HepG2 (cell line): ENCODE results near the gene ANKS4B. TPM values are rescaled to one million over a fixed set of nuclear protein-coding genes. Genes with fewer than 3 reads are reported as not detected.

Experiments
- ARNT2 ChIP-seq: sonication (generic); formaldehyde crosslinking; IDR thresholded peaks from 2 replicates; pipeline ENCODE4 v1.8.0; 2022; ENCODE audit warnings: mild to moderate bottlenecking, low read depth, missing genetic modification reagents, moderate library complexity
- ATF3 ChIP-seq: sonication (generic); formaldehyde crosslinking; IDR thresholded peaks from 2 replicates; pipeline ENCODE4 v1.4.0; 2020; ENCODE audit warnings: missing genetic modification reagents
- DBP ChIP-seq: sonication (generic); formaldehyde crosslinking; IDR thresholded peaks from 2 replicates; pipeline ENCODE4 v1.4.0; 2020; ENCODE audit warnings: missing genetic modification reagents; ENCODE audit errors: not compliant biosample characterization
- IKZF1 ChIP-seq: fragments of 450-650 bp; IDR thresholded peaks from 2 replicates; pipeline ENCODE4 v1.7.1; 2016
- JUND ChIP-seq: sonication (generic); formaldehyde crosslinking; IDR thresholded peaks from 2 replicates; pipeline ENCODE4 v1.8.0; 2022; ENCODE audit warnings: mild to moderate bottlenecking, missing genetic modification reagents
- KMT2B ChIP-seq: IDR thresholded peaks from 2 replicates; pipeline ENCODE4 v1.6.1; 2016; ENCODE audit warnings: missing genetic modification reagents, missing compliant biosample characterization
- NFYC ChIP-seq: IDR thresholded peaks from 2 replicates; pipeline ENCODE4 v1.6.1; 2016; ENCODE audit warnings: missing genetic modification reagents, missing compliant biosample characterization
- PRMT3 ChIP-seq: sonication (generic); formaldehyde crosslinking; IDR thresholded peaks from 2 replicates; pipeline ENCODE4 v1.8.1; 2022; ENCODE audit warnings: low read depth, mild to moderate bottlenecking, moderate library complexity, missing genetic modification reagents, borderline replicate concordance
- REXO4 ChIP-seq: sonication (generic); formaldehyde crosslinking; IDR thresholded peaks from 2 replicates; pipeline ENCODE4 v1.8.0; 2022; ENCODE audit warnings: missing genetic modification reagents, mild to moderate bottlenecking, borderline replicate concordance
- SNAI1 ChIP-seq: sonication (generic); formaldehyde crosslinking; IDR thresholded peaks from 2 replicates; pipeline ENCODE4 v1.5.0; 2020; ENCODE audit warnings: mild to moderate bottlenecking, missing genetic modification reagents, borderline replicate concordance
- SNAPC2 ChIP-seq: sonication (generic); formaldehyde crosslinking; IDR thresholded peaks from 2 replicates; pipeline ENCODE4 v1.8.1; 2022; ENCODE audit warnings: mild to moderate bottlenecking, missing genetic modification reagents
- TBP ChIP-seq: sonication (generic); formaldehyde crosslinking; IDR thresholded peaks from 2 replicates; pipeline ENCODE4 v1.5.0; 2020; ENCODE audit warnings: missing genetic modification reagents
- TMF1 ChIP-seq: sonication (generic); formaldehyde crosslinking; IDR thresholded peaks from 2 replicates; pipeline ENCODE4 v1.8.1; 2022; ENCODE audit warnings: low read depth, missing genetic modification reagents
- ZBTB7A ChIP-seq: sonication (generic); formaldehyde crosslinking; IDR thresholded peaks from 2 replicates; pipeline ENCODE4 v1.8.0; 2022; ENCODE audit warnings: mild to moderate bottlenecking, missing genetic modification reagents
- ZC3H13 ChIP-seq: sonication (generic); formaldehyde crosslinking; IDR thresholded peaks from 2 replicates; pipeline ENCODE4 v1.8.1; 2023; ENCODE audit warnings: mild to moderate bottlenecking, missing genetic modification reagents, moderate library complexity
- ZFP36L2 ChIP-seq: sonication (generic); formaldehyde crosslinking; IDR thresholded peaks from 2 replicates; pipeline ENCODE4 v1.4.0; 2020; ENCODE audit warnings: missing genetic modification reagents
- ZFYVE20 ChIP-seq: sonication (generic); formaldehyde crosslinking; IDR thresholded peaks from 2 replicates; pipeline ENCODE4 v1.8.0; 2023; ENCODE audit warnings: low read depth, mild to moderate bottlenecking, moderate library complexity, missing genetic modification reagents, borderline replicate concordance
- ZNF136 ChIP-seq: sonication (generic); formaldehyde crosslinking; IDR thresholded peaks from 2 replicates; pipeline ENCODE4 v1.8.1; 2022; ENCODE audit warnings: low read depth, mild to moderate bottlenecking, moderate library complexity, missing genetic modification reagents
- ZNF142 ChIP-seq: sonication (generic); formaldehyde crosslinking; IDR thresholded peaks from 2 replicates; pipeline ENCODE4 v1.4.0; 2020; ENCODE audit warnings: missing genetic modification reagents
- ZNF235 ChIP-seq: sonication (generic); formaldehyde crosslinking; IDR thresholded peaks from 2 replicates; pipeline ENCODE4 v1.8.1; 2023; ENCODE audit warnings: mild to moderate bottlenecking, missing genetic modification reagents, borderline replicate concordance
- ZNF33A ChIP-seq: sonication (generic); formaldehyde crosslinking; IDR thresholded peaks from 2 replicates; pipeline ENCODE4 v1.5.1; 2020; ENCODE audit warnings: missing genetic modification reagents, mild to moderate bottlenecking, moderate library complexity, borderline replicate concordance
- ZNF550 ChIP-seq: sonication (generic); formaldehyde crosslinking; IDR thresholded peaks from 2 replicates; pipeline ENCODE4 v1.4.0; 2020; ENCODE audit warnings: mild to moderate bottlenecking, missing genetic modification reagents, borderline replicate concordance
- ZNF674 ChIP-seq: sonication (generic); formaldehyde crosslinking; IDR thresholded peaks from 2 replicates; pipeline ENCODE4 v1.5.0; 2020; ENCODE audit warnings: low read depth, mild to moderate bottlenecking, missing genetic modification reagents
- ZNF776 ChIP-seq: sonication (generic); formaldehyde crosslinking; IDR thresholded peaks from 2 replicates; pipeline ENCODE4 v1.4.0; 2020; ENCODE audit warnings: mild to moderate bottlenecking, missing genetic modification reagents
- ZNF780A ChIP-seq: sonication (generic); formaldehyde crosslinking; IDR thresholded peaks from 2 replicates; pipeline ENCODE4 v1.8.0; 2022; ENCODE audit warnings: mild to moderate bottlenecking, missing genetic modification reagents, moderate library complexity
- polyA plus RNA-seq, 8 experiments: library from polyadenylated mRNA; depleted of rRNA in 3 of 8; stranded (reverse) in 7 of 8; unstranded in 1 of 8; fragments of >200 nt; fragmentation: Illumina TruSeq in 4 of 8; extraction: Trizol in 4 of 8; gene quantifications; 2 replicates each; pipeline versions ENCODE4 v1.2.1 to v1.2.3, GENCODE V29; 2011 to 2016; ENCODE audit warnings: low read depth in 4 of 8, missing spikeins in 1 of 8, mixed read lengths in 1 of 8; ENCODE audit not compliant: insufficient read depth in 1 of 8
- total RNA-seq, 5 experiments: library from RNA; depleted of rRNA; stranded (reverse); fragments of >200 nt; fragmentation: Illumina TruSeq; extraction: Trizol; gene quantifications; 2 replicates each; pipeline ENCODE4 v1.2.3, GENCODE V29; 2016; ENCODE audit warnings: low read depth in 1 of 5

ANKS4B gene
- total and polyA plus RNA-seq, 2 of the 13 experiments (the other 11 are each of a cell fraction or from before 2014, with no cell fraction given): 6.5 to 30.0 TPM

- TF ChIP-seq ZNF235 (no peak), TBP (CRISPR knock-in tag) (no peak), NFYC (no peak), ZNF780A (CRISPR knock-in tag) (no peak), IKZF1 (no peak), ZNF776 (CRISPR knock-in tag) (0 out of 2 replicates have a peak, but pooled peaks have one; percentile 36), ZFP36L2 (no peak), REXO4 (no peak), DBP (CRISPR knock-in tag) (no peak), ZNF136 (no peak), TMF1 (no peak), ZNF33A (CRISPR knock-in tag) (no peak), ZC3H13 (CRISPR knock-in tag) (no peak), ZBTB7A (CRISPR knock-in tag) (no peak), ZNF142 (CRISPR knock-in tag) (no peak), PRMT3 (peak; percentile 80; the same call in 1 of the 2 replicates), ARNT2 (CRISPR knock-in tag) (no peak), ZNF550 (0 out of 2 replicates have a peak, but pooled peaks have one; percentile 42), ZNF674 (CRISPR knock-in tag) (no peak), ATF3 (no peak), JUND (no peak), SNAPC2 (CRISPR knock-in tag) (0 out of 2 replicates have a peak, but pooled peaks have one; percentile 12), KMT2B (CRISPR knock-in tag) (no peak), ZFYVE20 (CRISPR knock-in tag) (no peak), SNAI1 (peak; percentile 44; the same call in 1 of the 2 replicates)
Observed at GRCh38 chr16:21185659-21186325, 47.7 kb upstream of the ANKS4B start (continued).
